ENCODE results near the gene ANKIB1.
"Not testable (repeated sequence)": the region's sequence is repeated elsewhere in the genome, so short reads cannot be mapped to it uniquely, and the experiment has no call there.

ANKIB1 gene

DNA sequence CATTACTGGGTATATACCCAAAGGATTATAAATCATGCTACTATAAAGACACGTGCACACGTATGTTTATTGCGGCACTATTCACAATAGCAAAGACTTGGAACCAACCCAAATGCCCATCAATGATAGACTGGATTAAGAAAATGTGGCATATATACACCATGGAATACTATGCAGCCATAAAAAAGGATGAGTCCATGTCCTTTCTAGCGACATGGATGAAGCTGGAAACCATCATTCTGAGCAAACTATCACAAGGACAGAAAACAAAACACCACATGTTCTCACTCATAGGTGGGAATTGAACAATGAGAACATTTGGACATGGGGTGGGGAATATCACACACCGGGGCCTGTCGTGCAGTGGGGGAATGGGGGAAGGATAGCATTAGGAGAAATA, 164.4 kb downstream of the ANKIB1 start:
- not testable (repeated sequence) for DNase-seq (ENCODE audit: low spot score)

- no peak for DNase-seq (ENCODE audit: low spot score)
Observed at GRCh38 chr7:92412745-92413144, 167.0 kb downstream of the ANKIB1 start.

DNA sequence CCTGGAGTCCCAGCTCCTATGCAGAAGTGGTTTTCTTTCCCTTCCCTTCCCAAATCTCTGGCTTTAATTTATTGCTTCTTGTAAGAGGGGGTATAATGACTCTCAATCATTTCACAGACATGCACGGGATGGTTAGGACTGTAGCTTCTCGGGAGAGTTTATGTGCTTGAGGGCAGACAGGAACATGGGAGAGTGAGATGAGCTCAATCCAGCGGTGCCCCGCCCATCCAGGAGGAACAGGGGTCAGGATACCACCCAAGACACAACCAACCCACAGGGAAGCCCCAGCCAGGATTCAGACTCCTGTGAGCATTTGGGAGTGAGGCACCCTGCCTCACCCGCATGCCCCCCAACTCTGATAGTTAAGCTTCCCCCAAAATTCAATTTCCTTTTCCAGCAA, 167.8 kb downstream of the ANKIB1 start:
- DNase-seq (ENCODE audit: low spot score) = no peak

- no peak for DNase-seq (ENCODE audit: low spot score)
Observed at GRCh38 chr7:92415225-92415624, 169.5 kb downstream of the ANKIB1 start.

DNA sequence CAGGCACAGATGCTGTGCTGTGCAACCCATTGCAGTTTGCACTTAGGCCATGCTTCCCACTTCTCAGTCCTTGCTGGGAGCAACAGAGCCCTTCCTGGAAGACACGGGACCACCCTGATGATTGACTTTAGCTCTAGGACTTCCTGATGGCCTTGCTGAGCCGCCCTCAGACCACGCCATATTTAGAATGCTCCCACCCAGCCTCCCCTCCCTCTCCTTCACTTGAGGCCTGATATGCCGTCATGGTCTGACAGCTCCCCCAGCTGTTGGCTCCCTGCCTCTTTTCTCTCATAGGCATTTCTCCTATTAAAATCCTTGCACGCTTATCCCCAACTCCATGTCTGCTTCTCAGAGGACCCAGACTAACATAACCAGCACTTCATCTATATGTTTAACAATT, 172.1 kb downstream of the ANKIB1 start:
- no peak for DNase-seq (ENCODE audit: low spot score)

DNA sequence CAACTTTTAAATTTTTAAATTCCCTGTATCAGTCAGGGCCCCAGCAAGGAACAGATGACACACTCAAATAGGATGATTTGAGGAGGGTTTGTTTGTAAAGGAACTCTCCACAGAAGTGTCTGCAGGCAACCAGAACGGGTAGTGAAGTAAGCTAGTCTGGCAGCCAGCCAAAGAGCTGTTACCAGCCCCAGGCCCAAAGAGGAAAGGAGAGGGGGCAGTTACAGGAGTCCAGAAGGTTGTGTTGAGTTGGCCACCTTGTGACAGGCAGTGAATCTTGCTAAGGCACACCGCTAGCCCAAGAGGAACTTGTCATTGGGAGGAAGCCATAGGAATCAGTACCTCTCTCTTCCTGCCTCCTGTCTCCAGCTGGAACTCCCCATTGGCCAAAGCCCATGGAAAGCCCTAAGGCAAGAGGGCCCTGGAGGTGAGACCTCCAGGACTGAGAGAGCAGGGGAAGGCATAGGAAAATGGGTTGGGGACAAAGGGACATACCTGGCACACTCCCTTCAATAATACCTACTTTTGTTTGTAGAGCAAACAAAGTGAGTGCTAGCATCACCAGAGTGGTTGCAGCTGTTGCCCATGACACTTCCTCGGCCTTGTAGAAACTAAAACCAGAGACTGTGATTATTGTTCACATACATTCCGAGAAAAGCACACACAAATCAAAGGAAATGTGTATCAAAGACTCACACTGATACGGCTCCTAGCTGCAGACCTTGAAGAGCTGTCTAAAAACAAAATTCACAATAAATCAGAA, 176.1 kb downstream of the ANKIB1 start:
- no peak for DNase-seq (ENCODE audit: low spot score)

GRCh38 chr7:92422926-92423325, 177.2 kb downstream of the ANKIB1 start:
- no peak for DNase-seq (ENCODE audit: low spot score)

DNA sequence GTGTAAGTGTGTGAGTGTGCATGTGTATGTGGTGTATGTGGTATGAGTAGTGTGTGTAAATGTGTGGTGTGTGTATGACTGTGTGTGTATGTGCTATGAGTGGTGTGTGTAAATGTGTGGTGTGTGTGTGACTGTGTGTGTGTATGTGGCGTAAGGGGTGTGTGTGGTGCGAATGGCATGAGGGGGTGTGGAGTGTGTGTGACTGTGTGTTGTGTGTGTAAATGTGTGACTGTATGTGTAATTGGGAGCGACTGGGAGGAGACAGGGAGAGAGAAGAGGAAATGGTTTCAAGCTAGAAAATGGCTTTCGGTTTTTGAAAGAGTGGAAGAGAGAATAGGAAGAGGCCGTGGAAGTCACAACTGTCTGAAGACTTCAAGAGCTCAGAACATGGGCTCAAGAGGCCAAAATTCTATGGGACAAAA, 177.9 kb downstream of the ANKIB1 start:
- DNase-seq (ENCODE audit: low spot score) = no peak

DNA sequence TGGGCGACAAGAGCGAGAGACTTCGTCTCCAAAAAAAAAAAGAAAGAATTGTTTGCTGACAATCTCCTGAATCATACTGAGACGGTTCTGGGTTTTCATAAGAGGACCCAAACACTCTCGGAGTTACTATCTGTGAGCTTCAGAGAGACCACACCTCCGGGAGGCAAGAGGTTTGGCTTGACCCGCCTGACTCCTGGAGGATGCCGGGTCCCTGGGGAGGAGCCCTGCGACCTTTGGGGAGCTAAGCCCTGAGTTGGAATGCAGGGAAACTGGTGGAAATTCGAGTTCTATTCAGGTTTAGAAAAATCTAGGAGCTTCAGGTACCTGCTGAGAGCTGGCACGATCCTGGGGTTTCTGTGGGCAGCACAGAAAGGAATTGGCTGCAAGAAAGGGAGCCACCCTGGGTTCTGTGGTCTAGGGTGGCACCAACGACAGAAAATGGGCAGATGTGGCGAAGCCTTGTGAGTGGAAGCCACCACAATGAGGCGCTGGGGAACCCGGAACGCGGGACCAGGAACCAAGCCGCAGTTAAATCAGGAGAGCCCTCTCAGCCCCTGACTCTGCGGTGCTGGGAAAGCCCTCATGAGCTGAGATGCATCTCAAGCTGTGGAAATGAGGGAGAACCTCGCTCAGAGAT, 179.7 kb downstream of the ANKIB1 start:
- no peak for DNase-seq (ENCODE audit: low spot score)

DNA sequence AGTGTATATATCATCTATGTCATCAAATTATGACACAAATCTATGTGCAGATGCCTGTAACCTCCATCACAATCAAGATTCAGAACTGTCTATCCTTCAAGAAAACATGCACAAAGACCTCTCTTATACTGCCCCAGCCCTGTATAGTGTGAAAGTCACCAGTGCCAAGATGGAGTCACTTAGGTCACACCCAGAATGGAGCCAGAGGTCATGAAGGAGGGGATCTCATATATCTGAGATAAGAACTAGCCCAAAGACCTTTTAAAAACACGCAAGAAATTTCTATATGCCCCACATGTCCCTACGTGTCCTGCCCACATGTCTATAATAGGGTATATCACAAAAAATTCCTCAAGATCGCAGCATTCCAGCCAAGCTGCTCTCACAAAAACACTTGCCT, 181.4 kb downstream of the ANKIB1 start:
- DNase-seq (ENCODE audit: low spot score) = no peak

DNA sequence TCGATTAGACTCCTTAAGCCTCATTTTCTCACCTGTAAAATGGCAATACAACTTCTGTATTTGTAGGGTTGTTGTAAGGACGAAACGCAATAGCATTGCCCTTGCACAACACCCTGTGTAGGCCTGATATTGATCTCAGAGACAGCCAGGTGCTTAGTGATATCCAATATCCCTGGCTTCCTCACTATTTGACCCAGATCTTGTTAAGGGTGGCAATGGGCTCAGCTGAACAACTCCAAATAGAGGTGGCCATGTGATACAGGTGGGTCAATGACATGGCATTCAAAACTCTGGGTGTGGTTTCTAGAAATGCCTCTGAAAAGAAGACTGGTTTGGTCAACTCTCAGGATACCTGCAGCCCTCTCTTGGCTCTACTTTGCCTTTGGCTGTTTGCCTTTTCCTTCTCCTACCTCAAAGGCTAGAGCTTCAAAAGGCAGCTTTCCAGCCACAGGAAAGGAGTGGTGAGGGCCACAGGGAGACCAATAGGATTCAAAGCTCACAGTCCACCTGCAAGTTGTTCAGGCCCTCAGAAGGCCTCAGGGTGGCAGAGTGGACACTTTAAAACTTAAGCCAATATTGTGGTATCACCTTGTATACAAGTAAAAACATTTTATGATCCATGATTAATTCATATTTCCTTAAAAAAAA, 186.6 kb downstream of the ANKIB1 start:
- DNase-seq (ENCODE audit: low spot score) = no peak

GRCh38 chr7:92433019-92433418, 187.2 kb downstream of the ANKIB1 start:
- DNase-seq (ENCODE audit: low spot score) = no peak

- DNase-seq (ENCODE audit: low spot score) = no peak
Observed at GRCh38 chr7:92435542-92435941, 189.8 kb downstream of the ANKIB1 start.

DNA sequence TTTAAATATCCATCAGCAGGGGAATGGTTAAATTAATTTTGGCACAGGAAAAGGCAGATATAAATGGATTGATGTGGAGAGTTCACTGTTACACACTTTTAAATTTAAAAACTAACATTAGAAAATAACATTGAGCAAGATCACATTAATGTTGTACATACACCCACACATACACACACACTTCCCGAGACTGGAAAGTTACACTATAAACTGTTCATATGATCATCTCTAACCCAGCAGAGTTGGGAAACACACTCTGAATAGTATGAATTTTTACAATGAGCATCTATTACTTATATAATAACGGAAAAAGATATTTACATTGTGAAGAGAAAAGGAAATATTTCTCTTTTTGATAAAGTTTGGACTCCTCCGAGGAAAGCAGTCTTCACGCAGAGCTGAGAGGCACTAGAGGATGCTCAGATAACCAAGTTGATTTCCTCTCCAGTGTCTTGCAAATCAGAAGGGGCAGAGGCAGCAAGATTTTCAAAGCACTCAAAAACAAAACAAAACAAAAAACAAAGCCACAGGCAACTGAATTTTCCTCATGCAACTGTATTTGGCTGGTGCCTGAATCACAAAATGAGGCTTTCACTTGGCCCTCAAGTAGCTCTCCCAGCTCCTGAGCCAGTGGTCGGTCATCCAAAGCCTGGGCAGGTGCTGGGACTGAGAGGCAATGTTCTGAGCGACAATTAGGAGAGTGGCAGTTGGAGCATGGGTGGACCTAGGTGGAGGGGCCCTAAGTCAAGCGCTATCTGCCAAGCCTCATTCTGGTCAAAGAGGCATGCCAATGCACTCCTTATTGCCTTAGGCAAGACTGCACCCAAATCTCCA, 191.1 kb downstream of the ANKIB1 start:
- no peak for DNase-seq (ENCODE audit: low spot score)

GRCh38 chr7:92437956-92438491, 192.2 kb downstream of the ANKIB1 start:
- no peak for DNase-seq (ENCODE audit: low spot score)

DNA sequence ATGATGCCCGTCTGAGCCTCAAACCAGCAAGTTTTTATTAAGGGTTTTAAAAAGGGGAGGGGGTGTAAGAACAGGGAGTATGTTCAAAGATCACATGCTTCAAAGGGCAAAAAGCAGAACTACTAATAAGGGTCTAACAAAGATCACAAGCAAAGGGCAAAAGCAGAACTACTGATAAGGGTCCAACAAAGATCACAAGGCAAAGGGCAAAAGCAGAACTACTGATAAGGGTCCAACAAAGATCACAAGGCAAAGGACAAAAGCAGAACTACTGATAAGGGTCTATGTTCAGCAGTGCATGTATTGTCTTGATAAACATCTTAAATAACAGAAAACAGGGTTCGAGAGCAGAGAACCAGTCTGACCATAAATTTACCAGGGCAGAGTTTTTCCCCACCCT, 196.9 kb downstream of the ANKIB1 start:
- DNase-seq (ENCODE audit: low spot score) = not testable (repeated sequence)

GRCh38 chr7:92446869-92447344, 201.1 kb downstream of the ANKIB1 start:
- DNase-seq (ENCODE audit: low spot score) = no peak

DNA sequence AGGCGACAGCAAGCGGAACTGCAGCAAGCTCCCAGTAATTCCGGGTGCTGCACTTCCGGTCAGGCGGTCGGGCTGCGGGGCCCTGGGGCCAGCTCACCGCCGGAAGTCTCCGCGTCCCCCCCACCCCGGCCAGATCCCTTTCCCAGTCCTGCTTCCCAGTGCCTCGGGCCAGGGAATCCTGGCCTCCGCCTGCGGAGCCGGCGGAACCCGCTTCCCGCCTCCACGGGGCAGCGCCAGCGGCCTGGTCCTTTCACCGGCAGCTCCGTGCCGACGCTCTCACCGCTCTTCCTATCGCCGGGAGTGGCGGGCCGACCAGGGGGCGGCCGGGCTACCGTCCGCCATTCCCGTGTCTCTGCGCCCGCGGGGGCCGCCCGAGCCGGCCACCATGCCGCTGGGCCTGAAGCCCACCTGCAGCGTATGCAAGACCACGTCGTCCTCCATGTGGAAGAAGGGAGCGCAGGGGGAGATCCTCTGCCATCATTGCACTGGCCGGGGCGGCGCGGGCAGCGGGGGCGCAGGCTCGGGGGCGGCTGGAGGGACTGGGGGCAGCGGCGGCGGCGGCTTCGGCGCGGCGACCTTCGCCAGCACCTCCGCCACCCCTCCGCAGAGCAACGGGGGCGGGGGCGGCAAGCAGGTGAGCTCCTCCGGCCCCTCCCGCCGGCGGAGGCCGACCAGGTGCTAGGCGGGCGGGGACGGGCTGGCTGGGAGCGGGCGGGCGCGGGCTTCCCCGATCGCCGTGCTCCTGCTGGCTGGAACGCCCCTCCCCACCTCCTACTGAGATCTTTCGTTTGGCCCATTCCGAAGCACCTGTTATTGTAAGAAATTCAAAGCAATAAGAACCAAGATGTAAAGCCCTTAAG, 201.8 kb downstream of the ANKIB1 start, which contains the start of gene GATAD1:
GATAD1 (plus strand) TSS at position 138 of the 860 bp plus-strand sequence; CDS start at position 386, 248 bp downstream.
- peak; percentile 94 for DNase-seq (ENCODE audit: low spot score)

DNA sequence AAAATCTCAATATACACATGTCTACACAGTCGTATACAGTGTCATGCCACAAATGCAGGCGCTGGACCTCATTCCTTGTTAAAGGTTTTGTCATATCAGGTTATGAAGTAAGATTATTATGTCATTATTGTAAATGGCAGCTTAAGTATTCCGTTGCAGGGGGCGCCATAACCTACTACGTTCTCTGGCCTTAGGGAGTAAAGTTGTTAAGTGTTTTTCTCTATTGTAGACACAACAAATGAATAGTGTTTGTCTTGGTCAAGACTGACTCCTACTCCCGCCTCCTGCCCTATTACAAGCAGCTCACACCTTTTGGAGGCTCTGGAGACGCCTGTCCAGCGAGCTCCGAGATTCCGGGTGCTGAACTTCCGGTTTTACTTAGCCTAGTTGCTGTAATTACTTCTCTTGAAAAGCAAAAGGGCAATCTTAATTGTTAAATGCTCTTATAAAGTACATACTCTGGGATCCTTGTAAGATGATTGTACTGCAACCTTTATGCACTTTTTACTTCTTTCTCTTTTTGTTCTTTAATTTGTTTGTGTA, 202.5 kb downstream of the ANKIB1 start:
- DNase-seq (ENCODE audit: low spot score) = peak; percentile 71

Measured in Ammon's horn (tissue), 1 donor.